ENCODE measurements around the gene OR2V2.
"Not testable (repeated sequence)": the region's sequence is repeated elsewhere in the genome, so short reads cannot be mapped to it uniquely, and the experiment has no call there.

OR2V2 gene

GRCh38 chr5:181118369-181118768 is 29.0 kb upstream of the OR2V2 start:
- no peak for DNase-seq

- DNase-seq, result no peak
Measured at GRCh38 chr5:181119105-181119504, 28.3 kb upstream of the OR2V2 start.

- no peak for DNase-seq
Measured at GRCh38 chr5:181120306-181120705, 27.1 kb upstream of the OR2V2 start.

- DNase-seq, result no peak
Measured at GRCh38 chr5:181120761-181121160, 26.6 kb upstream of the OR2V2 start.

GRCh38 chr5:181121675-181122561 is 25.5 kb upstream of the OR2V2 start:
- no peak for DNase-seq

GRCh38 chr5:181124526-181124925 is 22.9 kb upstream of the OR2V2 start:
- DNase-seq, result no peak

GRCh38 chr5:181126841-181127240 is 20.5 kb upstream of the OR2V2 start:
- DNase-seq, result no peak

- no peak for DNase-seq
Measured at GRCh38 chr5:181127456-181127855, 19.9 kb upstream of the OR2V2 start.

GRCh38 chr5:181127907-181128626 is 19.3 kb upstream of the OR2V2 start:
- DNase-seq, result no peak

GRCh38 chr5:181129601-181130000 is 17.8 kb upstream of the OR2V2 start:
- DNase-seq, result no peak

GRCh38 chr5:181130081-181130480 is 17.3 kb upstream of the OR2V2 start:
- not testable (repeated sequence) for DNase-seq

GRCh38 chr5:181130832-181131496 is 16.4 kb upstream of the OR2V2 start, which contains the start of gene OR2V1:
Gene OR2V1, minus strand, starts transcription at chr5:181131169. Its CDS starts 5,865 bp downstream, at chr5:181125304.
- no peak for DNase-seq

GRCh38 chr5:181131514-181131913 is 15.9 kb upstream of the OR2V2 start:
- DNase-seq, result no peak

- DNase-seq, result no peak
Measured at GRCh38 chr5:181133083-181133482, 14.3 kb upstream of the OR2V2 start.

- DNase-seq, result no peak
Measured at GRCh38 chr5:181133610-181134231, 13.7 kb upstream of the OR2V2 start.

- DNase-seq, result no peak
Measured at GRCh38 chr5:181134259-181134658, 13.1 kb upstream of the OR2V2 start.

GRCh38 chr5:181136361-181136955 is 10.9 kb upstream of the OR2V2 start:
- no peak for DNase-seq

GRCh38 chr5:181138258-181138657 is 9.1 kb upstream of the OR2V2 start:
- DNase-seq, result no peak

- no peak for DNase-seq
Measured at GRCh38 chr5:181140766-181141165, 6.6 kb upstream of the OR2V2 start.

GRCh38 chr5:181142054-181142453 is 5.3 kb upstream of the OR2V2 start:
- DNase-seq, result no peak

GRCh38 chr5:181145133-181145532 is 2.3 kb upstream of the OR2V2 start:
- no peak for DNase-seq

GRCh38 chr5:181149355-181149754 is 2.0 kb downstream of the OR2V2 start:
- DNase-seq, result no peak
